Osteocyte (in vitro differentiated cells): ENCODE results near the gene ALKBH4. TPM values are rescaled to one million over a fixed set of nuclear protein-coding genes. Genes with fewer than 3 reads are reported as not detected.

Experiments used
- DNase-seq: peaks from one replicate; pipeline ENCODE4 v3.0.0; 2021; ENCODE audit warnings: mixed read lengths; ENCODE audit not compliant: unreplicated experiment; ENCODE audit errors: extremely low spot score
- H3K27ac Mint-ChIP-seq: one replicate; pipeline ENCODE4 v1.8.0; 2021; ENCODE audit warnings: mild to moderate bottlenecking, mixed read lengths; ENCODE audit not compliant: unreplicated experiment
- H3K27me3 Mint-ChIP-seq: one replicate; pipeline ENCODE4 v1.8.0; 2021; ENCODE audit warnings: mixed read lengths; ENCODE audit not compliant: unreplicated experiment
- H3K36me3 Mint-ChIP-seq: one replicate; pipeline ENCODE4 v1.8.0; 2021; ENCODE audit warnings: mixed read lengths; ENCODE audit not compliant: unreplicated experiment
- H3K4me1 Mint-ChIP-seq: one replicate; pipeline ENCODE4 v1.8.0; 2021; ENCODE audit warnings: mixed read lengths; ENCODE audit not compliant: unreplicated experiment
- H3K4me3 Mint-ChIP-seq: one replicate; pipeline ENCODE4 v1.8.0; 2021; ENCODE audit warnings: mild to moderate bottlenecking, moderate library complexity, mixed read lengths; ENCODE audit not compliant: unreplicated experiment
- H3K9me3 Mint-ChIP-seq: one replicate; pipeline ENCODE4 v1.8.0; 2021; ENCODE audit warnings: mixed read lengths; ENCODE audit not compliant: unreplicated experiment
- CTCF ChIP-seq: fragments of 200-600 bp; sonication (generic); IDR thresholded peaks from 2 replicates; pipeline ENCODE4 v1.5.0; 2021; ENCODE audit warnings: antibody characterized with exemption, mild to moderate bottlenecking, moderate library complexity
- total RNA-seq: library from RNA; stranded (reverse); gene quantifications from 2 replicates; pipeline ENCODE4 v1.2.1, GENCODE V29; 2021

Gene ALKBH4
- total RNA-seq, 1 donor from 2014 or later: 13.9 TPM

- Mint-ChIP-seq H3K27ac (peak overlapping the region; percentile 60), H3K9me3 (no peaks in the 10 kb centered on the region), H3K4me3 (no peak overlapping the region), H3K36me3 (peaks cover 29% of the 10 kb centered on the region), H3K4me1 (peaks cover 4% of the 10 kb centered on the region), H3K27me3 (no peaks in the 10 kb centered on the region)
- DNase-seq: no peak
- TF ChIP-seq CTCF: no peak
These were observed 38.2 kb downstream of the ALKBH4 start for GRCh38 chr7:102426268-102427018.

- H3K27me3 Mint-ChIP-seq: no peaks in the 10 kb centered on the region
- peaks cover 34% of the 10 kb centered on the region for H3K36me3 Mint-ChIP-seq
- peaks cover 3% of the 10 kb centered on the region for H3K4me1 Mint-ChIP-seq
- H3K27ac Mint-ChIP-seq: peak overlapping the region; percentile 60
- H3K4me3 Mint-ChIP-seq: no peak overlapping the region
- TF ChIP-seq CTCF: no peak
- no peaks in the 10 kb centered on the region for H3K9me3 Mint-ChIP-seq
- DNase-seq: no peak
These were observed 38.9 kb downstream of the ALKBH4 start for GRCh38 chr7:102425639-102426267.

GRCh38 chr7:102424787-102425218 lies 39.9 kb downstream of the ALKBH4 start:
- no peaks in the 10 kb centered on the region for H3K4me1 Mint-ChIP-seq
- H3K9me3 Mint-ChIP-seq: no peaks in the 10 kb centered on the region
- no peak overlapping the region for H3K4me3 Mint-ChIP-seq
- no peak for TF ChIP-seq CTCF
- peaks cover 40% of the 10 kb centered on the region for H3K36me3 Mint-ChIP-seq
- no peak for DNase-seq
- no peaks in the 10 kb centered on the region for H3K27me3 Mint-ChIP-seq
- no peak overlapping the region for H3K27ac Mint-ChIP-seq

GRCh38 chr7:102424129-102424551 lies 40.5 kb downstream of the ALKBH4 start:
- no peaks in the 10 kb centered on the region for H3K4me1 Mint-ChIP-seq
- peaks cover 42% of the 10 kb centered on the region for H3K36me3 Mint-ChIP-seq
- no peak overlapping the region for H3K27ac Mint-ChIP-seq
- no peak for TF ChIP-seq CTCF
- no peaks in the 10 kb centered on the region for H3K27me3 Mint-ChIP-seq
- DNase-seq: no peak
- no peaks in the 10 kb centered on the region for H3K9me3 Mint-ChIP-seq
- H3K4me3 Mint-ChIP-seq: no peak overlapping the region

GRCh38 chr7:102421706-102422240 lies 42.9 kb downstream of the ALKBH4 start:
- peaks cover 48% of the 10 kb centered on the region for H3K36me3 Mint-ChIP-seq
- H3K4me1 Mint-ChIP-seq: no peaks in the 10 kb centered on the region
- H3K9me3 Mint-ChIP-seq: no peaks in the 10 kb centered on the region
- no peaks in the 10 kb centered on the region for H3K27me3 Mint-ChIP-seq
- H3K4me3 Mint-ChIP-seq: no peak overlapping the region
- no peak overlapping the region for H3K27ac Mint-ChIP-seq
- DNase-seq: no peak
- TF ChIP-seq CTCF: no peak
